Posterior vena cava (tissue), 2 donors: Measurements from ENCODE around the gene CD177. TPM values are rescaled to one million over a fixed set of nuclear protein-coding genes. Genes with fewer than 3 reads are reported as not detected.
"Not testable (repeated sequence)": the region's sequence is repeated elsewhere in the genome, so short reads cannot be mapped to it uniquely, and the experiment has no call there.

ENCODE experiments used
- DNase-seq: peaks from one replicate; pipeline ENCODE4 v3.0.0-alpha.2; 2020; ENCODE audit warnings: low spot score
- intact Hi-C, 2 donors: fragments of 100-400 bp; cut with DNase I; formaldehyde crosslinking; loops; one replicate each; pipeline versions ENCODE4 v1.14.1 to v1.14.2; 2022 to 2023
- total RNA-seq, 2 donors: library from RNA; stranded (reverse); fragmentation: NEBNext Ultra II Directional; extraction: Animal tissue kit (Norgen Biotek cat#: 25700); gene quantifications; one replicate each; pipeline ENCODE4 v1.2.1, GENCODE V29; 2021
- donor health status: DM: yes; HTN: yes; CAD: no.
- donor health status: DM: yes; HTN: yes; CAD: no.

CD177 gene
- total RNA-seq, 2 donors from 2014 or later, result 2.8 to 8.4 TPM

GRCh38 chr19:43368897-43369296 lies 15.4 kb downstream of the CD177 start:
- DNase-seq, intact Hi-C loops: not testable (repeated sequence)

GRCh38 chr19:43371909-43372308 lies 18.4 kb downstream of the CD177 start:
- no peak for DNase-seq
- intact Hi-C loops, result no loop called here

- intact Hi-C loops, result no loop called here
- DNase-seq, result no peak
These were observed 19.0 kb downstream of the CD177 start for GRCh38 chr19:43372462-43372861.

GRCh38 chr19:43377624-43378023 lies 24.1 kb downstream of the CD177 start:
- intact Hi-C loops, DNase-seq: not testable (repeated sequence)

GRCh38 chr19:43380008-43380407 lies 26.5 kb downstream of the CD177 start:
- DNase-seq, result no peak
- intact Hi-C loops, result loop anchor here in 1 of 2 donors (5.0 kb wide), 1 partner anchor 48 kb away; no protein-coding TSS in a partner anchor

- DNase-seq, result no peak
- intact Hi-C loops, result loop anchor here in 1 of 2 donors (5.0 kb wide), 1 partner anchor 49 kb away; no protein-coding TSS in a partner anchor
These were observed 27.4 kb downstream of the CD177 start for GRCh38 chr19:43380771-43381386.

- DNase-seq, result not testable (repeated sequence)
- intact Hi-C loops, result loop anchor here in 1 of 2 donors (5.0 kb wide), 1 partner anchor 50 kb away; no protein-coding TSS in a partner anchor
These were observed 29.2 kb downstream of the CD177 start for GRCh38 chr19:43382586-43383216.

- DNase-seq, result not testable (repeated sequence)
- intact Hi-C loops, result loop anchor here in 1 of 2 donors (5.0 kb wide), 1 partner anchor 51 kb away; no protein-coding TSS in a partner anchor
These were observed 29.8 kb downstream of the CD177 start for GRCh38 chr19:43383254-43383653.

GRCh38 chr19:43383759-43384158 lies 30.3 kb downstream of the CD177 start:
- intact Hi-C loops, result loop anchor here in 1 of 2 donors (5.0 kb wide), 1 partner anchor 51 kb away; no protein-coding TSS in a partner anchor
- not testable (repeated sequence) for DNase-seq

GRCh38 chr19:43390903-43391551 lies 37.5 kb downstream of the CD177 start:
- intact Hi-C loops, DNase-seq: not testable (repeated sequence)

GRCh38 chr19:43391552-43391935 lies 38.1 kb downstream of the CD177 start:
- DNase-seq, intact Hi-C loops: not testable (repeated sequence)

GRCh38 chr19:43393501-43393900 lies 40.0 kb downstream of the CD177 start:
- DNase-seq, intact Hi-C loops: not testable (repeated sequence)

- DNase-seq, result no peak
- intact Hi-C loops, result no loop called here
These were observed 42.1 kb downstream of the CD177 start for GRCh38 chr19:43395561-43395960.

- DNase-seq, result no peak
- intact Hi-C loops, result no loop called here
These were observed 52.8 kb downstream of the CD177 start for GRCh38 chr19:43406297-43406696.

- intact Hi-C loops, result no loop called here
- DNase-seq, result no peak
These were observed 54.0 kb downstream of the CD177 start for GRCh38 chr19:43407416-43408005.

- intact Hi-C loops, result no loop called here
- DNase-seq, result no peak
These were observed 54.6 kb downstream of the CD177 start for GRCh38 chr19:43408043-43408442.

- intact Hi-C loops, result no loop called here
These were observed 55.9 kb downstream of the CD177 start for GRCh38 chr19:43409415-43409814.

GRCh38 chr19:43412441-43412840 lies 59.0 kb downstream of the CD177 start:
- intact Hi-C loops, result no loop called here
- DNase-seq, result no peak

More at GRCh38 chr19:43409415-43409814, 55.9 kb downstream of the CD177 start:
- no peak for DNase-seq
